Mesodermal cell (in vitro differentiated cells): ENCODE measurements around the gene DEK.
A peak's percentile ranks its signal among the peaks of the same experiment; 100 is the strongest.

Experiments
- H3K27ac ChIP-seq: 2 replicates; pipeline ENCODE4 v1.7.0; 2013; ENCODE audit warnings: mild to moderate bottlenecking, low read depth, low read length, moderate library complexity; ENCODE audit not compliant: severe bottlenecking
- H3K36me3 ChIP-seq: 2 replicates; pipeline ENCODE4 v1.7.1; 2013; ENCODE audit warnings: mild to moderate bottlenecking, low read length, moderate library complexity; ENCODE audit not compliant: control insufficient read depth, insufficient read depth
- H3K4me1 ChIP-seq: one replicate; pipeline ENCODE4 v1.7.1; 2013; ENCODE audit warnings: mild to moderate bottlenecking, low read length; ENCODE audit not compliant: insufficient read depth, control insufficient read depth, poor library complexity, severe bottlenecking
- H3K4me3 ChIP-seq: 2 replicates; pipeline ENCODE4 v1.7.0; 2013; ENCODE audit warnings: low read length, control low read depth, mild to moderate bottlenecking; ENCODE audit not compliant: insufficient read depth, poor library complexity, severe bottlenecking; ENCODE audit errors: extremely low read depth
- H3K9me3 ChIP-seq: 2 replicates; pipeline ENCODE4 v1.7.1; 2013; ENCODE audit warnings: mild to moderate bottlenecking, low read length, moderate library complexity; ENCODE audit not compliant: control insufficient read depth
- WGBS, 2 experiments: methylation state at CpG; one replicate each; pipeline ENCODE4 v1.1.5; 2013; ENCODE audit warnings: missing lambda C conversion rate in 2 of 2; ENCODE audit not compliant: insufficient coverage in 2 of 2; 5-methylcytosine and 5-hydroxymethylcytosine counted together

The DEK gene

GRCh38 chr6:18248698-18249097 is 15.6 kb downstream of the DEK start:
- no peak overlapping the region for H3K27ac ChIP-seq
- H3K9me3 ChIP-seq = no peaks in the 10 kb centered on the region
- H3K4me3 ChIP-seq = no peak overlapping the region
- 100% methylated on average over 1 to 2 of the region's 2 CpGs for WGBS, 2 experiments
- no peaks in the 10 kb centered on the region for H3K4me1 ChIP-seq
- peaks cover 82% of the 10 kb centered on the region for H3K36me3 ChIP-seq

GRCh38 chr6:18247002-18247401 is 17.3 kb downstream of the DEK start:
- peaks cover 84% of the 10 kb centered on the region for H3K36me3 ChIP-seq
- H3K27ac ChIP-seq = no peak overlapping the region
- H3K4me3 ChIP-seq = no peak overlapping the region
- H3K9me3 ChIP-seq = no peaks in the 10 kb centered on the region
- no peaks in the 10 kb centered on the region for H3K4me1 ChIP-seq

DNA sequence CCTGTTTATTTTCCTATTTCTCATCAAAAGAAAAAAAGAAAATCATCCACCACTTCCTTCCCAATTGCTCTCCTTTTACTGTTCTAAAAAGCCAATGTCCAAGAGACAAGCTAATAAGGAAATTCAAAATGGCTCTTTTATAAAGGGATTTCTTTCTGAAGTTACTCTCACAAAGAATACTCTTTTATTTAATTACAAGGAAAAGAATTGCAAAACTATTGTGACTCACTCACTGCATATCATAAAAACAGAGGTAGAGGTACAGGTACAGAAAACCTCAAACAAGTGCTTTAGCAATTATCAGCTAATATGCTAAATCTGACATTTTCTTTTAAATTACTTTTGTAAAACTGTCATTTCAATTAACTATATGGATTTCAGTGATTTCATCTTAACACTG is 18.1 kb downstream of the DEK start:
- Histone ChIP-seq H3K9me3 (no peaks in the 10 kb centered on the region), H3K36me3 (peaks cover 85% of the 10 kb centered on the region), H3K27ac (no peak overlapping the region), H3K4me1 (no peaks in the 10 kb centered on the region), H3K4me3 (no peak overlapping the region)

GRCh38 chr6:18245642-18246041 is 18.7 kb downstream of the DEK start:
- Histone ChIP-seq H3K9me3 (no peaks in the 10 kb centered on the region), H3K4me1 (no peaks in the 10 kb centered on the region), H3K4me3 (no peak overlapping the region), H3K36me3 (peaks cover 88% of the 10 kb centered on the region), H3K27ac (no peak overlapping the region)
- WGBS, 2 experiments = 76 to 77% methylated on average over 5 to 6 of the region's 7 CpGs

DNA sequence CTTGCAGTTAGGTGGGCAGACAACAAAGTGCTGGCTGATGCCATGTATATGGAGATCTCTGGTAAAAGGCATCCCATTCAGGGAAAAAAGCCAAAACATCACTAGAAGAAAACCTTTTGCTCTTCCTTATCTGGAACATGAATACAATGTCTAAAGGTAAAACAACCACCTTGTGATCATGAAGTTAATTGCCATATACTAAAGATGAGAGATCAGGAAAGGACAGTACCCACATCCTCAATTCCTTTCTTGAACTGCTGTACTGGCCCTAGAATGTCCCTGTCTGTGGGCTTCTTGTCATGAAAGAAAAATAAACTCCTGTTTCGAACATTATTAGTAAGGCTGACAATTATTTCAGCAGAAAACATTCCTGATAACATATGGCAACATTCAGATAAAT is 19.3 kb downstream of the DEK start:
- Histone ChIP-seq H3K9me3 (no peaks in the 10 kb centered on the region), H3K27ac (no peak overlapping the region), H3K4me1 (no peaks in the 10 kb centered on the region), H3K36me3 (peaks cover 84% of the 10 kb centered on the region), H3K4me3 (no peak overlapping the region)
- 100% methylated on average over 1 of the region's 1 CpG; no CpG with 5 or more reads in 1 of the 2 experiments for WGBS, 2 experiments

DNA sequence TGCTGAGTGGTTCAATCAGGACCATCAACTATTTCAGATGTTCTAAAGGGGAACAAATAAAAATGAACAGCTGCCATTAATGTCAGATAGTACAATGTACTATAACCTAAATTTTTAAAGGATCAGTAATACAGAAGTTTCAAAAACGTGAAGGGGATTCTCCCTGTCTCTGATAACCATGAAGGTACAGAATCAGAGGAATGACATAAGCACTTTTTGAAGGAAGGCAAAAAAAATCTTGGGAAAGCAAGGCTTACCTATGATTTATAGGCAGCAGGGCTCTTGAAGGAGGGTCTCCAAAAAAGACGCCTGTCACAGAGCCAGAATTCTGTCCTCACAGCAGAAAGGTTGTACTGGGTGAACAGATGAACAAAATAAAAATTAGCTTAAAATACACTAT is 20.1 kb downstream of the DEK start:
- Histone ChIP-seq H3K4me1 (no peaks in the 10 kb centered on the region), H3K9me3 (no peaks in the 10 kb centered on the region), H3K36me3 (peaks cover 79% of the 10 kb centered on the region), H3K27ac (no peak overlapping the region), H3K4me3 (no peak overlapping the region)
- WGBS, 2 experiments = 100% methylated on average over 1 of the region's 2 CpGs

- H3K4me1 ChIP-seq = no peaks in the 10 kb centered on the region
- no peak overlapping the region for H3K4me3 ChIP-seq
- peaks cover 79% of the 10 kb centered on the region for H3K36me3 ChIP-seq
- no peaks in the 10 kb centered on the region for H3K9me3 ChIP-seq
- WGBS, 2 experiments = 86 to 98% methylated on average over 2 of the region's 3 CpGs
- no peak overlapping the region for H3K27ac ChIP-seq
Observed at GRCh38 chr6:18243302-18243893, 20.9 kb downstream of the DEK start.

DNA sequence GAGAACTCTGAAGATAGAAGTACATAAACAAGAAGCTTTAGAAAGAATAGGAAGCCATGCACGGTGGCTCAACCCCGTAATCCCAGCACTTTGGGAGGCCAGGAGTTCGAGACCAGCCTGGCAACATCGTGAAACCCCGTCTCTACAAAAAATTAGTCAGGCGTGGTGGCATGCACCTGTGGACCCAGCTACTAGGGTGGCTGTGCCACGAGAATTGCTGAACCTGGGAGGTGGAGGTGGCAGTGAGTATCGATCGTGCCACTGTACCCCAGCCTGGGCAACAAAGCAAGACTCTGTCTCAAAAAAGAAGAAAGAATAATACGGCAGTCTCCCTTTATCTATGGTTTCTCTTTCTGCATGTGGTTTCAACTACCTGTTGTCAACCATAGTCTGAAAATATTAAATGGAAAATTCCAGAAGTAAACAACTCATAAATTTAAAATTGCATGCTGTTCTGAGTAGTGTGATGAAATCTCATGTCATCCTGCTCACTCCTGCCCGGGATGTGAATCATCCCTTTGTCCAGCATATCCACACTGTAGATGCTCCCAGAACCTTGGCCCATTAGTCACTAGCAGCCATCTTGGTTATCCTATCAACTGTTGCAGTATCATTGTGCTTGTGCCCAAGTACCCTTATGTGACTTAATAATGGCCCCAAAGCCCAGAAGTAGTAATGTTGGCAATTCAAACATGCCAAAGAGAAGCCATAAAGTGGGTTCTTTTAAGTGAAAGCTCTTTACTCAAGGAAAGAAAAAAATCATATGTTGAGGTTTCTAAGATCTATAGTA is 22.1 kb downstream of the DEK start:
- peaks cover 81% of the 10 kb centered on the region for H3K36me3 ChIP-seq
- 85 to 88% methylated on average over 9 to 10 of the region's 11 CpGs for WGBS, 2 experiments
- no peaks in the 10 kb centered on the region for H3K4me1 ChIP-seq
- no peak overlapping the region for H3K4me3 ChIP-seq
- H3K9me3 ChIP-seq = no peaks in the 10 kb centered on the region
- H3K27ac ChIP-seq = peak overlapping the region; percentile 8

DNA sequence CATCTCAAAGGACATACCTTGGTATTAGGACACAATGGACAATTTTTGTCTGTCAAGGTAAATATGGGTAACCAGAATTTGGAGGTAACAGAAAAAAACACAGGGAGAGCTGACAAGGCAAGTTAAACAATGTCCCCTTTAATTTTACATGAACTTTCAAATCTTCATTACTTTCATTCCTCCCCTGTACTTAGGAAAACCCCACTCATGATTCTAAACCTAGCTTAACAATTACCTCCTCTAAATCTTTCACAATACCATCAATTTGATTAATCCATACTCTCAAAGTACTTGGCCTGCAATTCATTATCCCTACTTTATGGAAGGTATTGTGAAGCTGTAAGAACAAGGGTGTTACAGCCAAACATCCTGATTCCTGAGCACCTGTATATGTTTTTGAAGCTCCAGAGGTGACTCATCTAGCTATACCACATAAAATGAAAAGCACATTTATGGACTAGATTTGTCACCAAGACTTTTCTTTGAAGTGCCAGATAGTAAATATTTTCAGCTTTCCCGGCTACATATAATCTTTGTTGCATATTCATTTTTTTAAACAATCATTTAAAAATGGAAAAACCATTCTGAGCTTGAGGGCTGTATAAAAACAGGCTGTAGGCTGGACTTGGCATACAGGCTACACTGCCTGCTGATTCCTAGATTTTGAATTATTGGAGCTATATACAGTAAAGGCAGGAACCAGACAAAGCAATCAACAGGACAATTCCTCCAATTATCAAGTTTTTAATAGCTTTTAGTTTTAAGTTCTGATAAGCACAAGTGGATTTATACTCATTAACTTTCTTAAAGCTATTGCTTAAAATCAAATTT is 22.9 kb downstream of the DEK start:
- peaks cover 84% of the 10 kb centered on the region for H3K36me3 ChIP-seq
- no peaks in the 10 kb centered on the region for H3K9me3 ChIP-seq
- no CpG with 5 or more reads among the region's 1 CpG for WGBS, 2 experiments
- H3K27ac ChIP-seq = no peak overlapping the region
- H3K4me1 ChIP-seq = no peaks in the 10 kb centered on the region
- H3K4me3 ChIP-seq = no peak overlapping the region

DNA sequence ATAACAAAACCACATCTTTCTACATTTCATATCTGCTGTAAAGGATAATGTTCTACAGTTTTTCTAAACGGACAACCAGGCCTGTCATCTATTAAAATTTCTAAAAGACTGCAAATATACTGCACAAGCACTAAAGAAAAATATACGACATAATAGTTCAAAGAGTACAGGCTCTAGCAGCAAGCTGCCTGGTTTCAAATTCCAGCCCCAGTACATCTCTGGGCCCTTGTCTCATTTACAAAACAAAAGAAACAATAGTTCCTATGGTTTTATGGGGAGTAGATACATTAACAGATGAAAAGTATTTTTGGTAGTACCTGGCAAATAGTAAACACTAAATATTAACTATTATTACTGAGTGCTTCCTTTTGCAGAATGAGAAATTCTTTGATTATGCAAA is 24.1 kb downstream of the DEK start:
- Histone ChIP-seq H3K27ac (no peak overlapping the region), H3K36me3 (peaks cover 86% of the 10 kb centered on the region), H3K4me3 (no peak overlapping the region), H3K4me1 (no peaks in the 10 kb centered on the region), H3K9me3 (no peaks in the 10 kb centered on the region)
- WGBS, 2 experiments = 83% methylated on average over 2 of the region's 2 CpGs; no CpG with 5 or more reads in 1 of the 2 experiments

- Histone ChIP-seq H3K4me1 (no peaks in the 10 kb centered on the region), H3K4me3 (no peak overlapping the region), H3K27ac (no peak overlapping the region), H3K36me3 (peaks cover 74% of the 10 kb centered on the region), H3K9me3 (peaks cover 4% of the 10 kb centered on the region)
- WGBS, 2 experiments = no CpG with 5 or more reads among the region's 1 CpG
Observed at GRCh38 chr6:18237167-18237566, 27.2 kb downstream of the DEK start.
